ENCODE measurements around the gene RBMY1E. TPM values are rescaled to one million over a fixed set of nuclear protein-coding genes. Genes with fewer than 3 reads are reported as not detected.
"Not testable (repeated sequence)": the region's sequence is repeated elsewhere in the genome, so short reads cannot be mapped to it uniquely, and the experiment has no call there.

RBMY1E gene
- not detected for total RNA-seq

DNA sequence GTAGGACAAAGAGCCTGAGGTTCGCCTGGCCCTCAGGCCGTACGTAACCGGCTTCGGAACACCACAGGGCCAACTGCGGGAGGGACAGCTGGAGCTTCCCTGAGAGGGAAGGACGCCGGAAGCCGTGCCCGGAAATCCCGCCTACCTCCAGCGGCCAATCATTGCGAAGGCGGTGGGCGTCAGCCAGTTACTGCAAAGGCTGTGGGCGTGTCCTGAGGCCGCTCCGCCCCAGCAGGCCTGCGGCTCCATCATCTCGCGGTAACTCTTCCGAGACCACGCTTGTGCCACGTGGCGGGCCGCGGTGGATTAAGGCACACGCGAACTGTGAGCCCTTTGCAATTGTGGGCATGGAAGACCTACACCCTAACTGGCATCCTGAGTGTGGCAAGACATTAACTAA lies at the start of gene RBMY1E:
Gene RBMY1E, minus strand, starts transcription at position 101 of the 400 bp plus-strand sequence. CDS start 1,978 bp downstream, outside the sequence.
- not testable (repeated sequence) for H3K4me1 ChIP-seq; DNase-seq (ENCODE audit: low spot score in 2 of 2); H3K9me3 ChIP-seq; H3K27me3 ChIP-seq; H3K27ac ChIP-seq; H3K4me3 ChIP-seq; H3K36me3 ChIP-seq
- no CpG with 5 or more reads among the region's 29 CpGs for WGBS

DNA sequence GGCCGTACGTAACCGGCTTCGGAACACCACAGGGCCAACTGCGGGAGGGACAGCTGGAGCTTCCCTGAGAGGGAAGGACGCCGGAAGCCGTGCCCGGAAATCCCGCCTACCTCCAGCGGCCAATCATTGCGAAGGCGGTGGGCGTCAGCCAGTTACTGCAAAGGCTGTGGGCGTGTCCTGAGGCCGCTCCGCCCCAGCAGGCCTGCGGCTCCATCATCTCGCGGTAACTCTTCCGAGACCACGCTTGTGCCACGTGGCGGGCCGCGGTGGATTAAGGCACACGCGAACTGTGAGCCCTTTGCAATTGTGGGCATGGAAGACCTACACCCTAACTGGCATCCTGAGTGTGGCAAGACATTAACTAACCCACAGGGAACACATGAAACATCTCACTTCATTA lies 23.4 kb downstream of the RBMY1E start, which contains the start of gene RBMY1D:
Gene RBMY1D, minus strand, starts transcription at position 101 of the 400 bp plus-strand sequence. CDS start 2,013 bp downstream, outside the sequence.
- H3K4me1 ChIP-seq, H3K9me3 ChIP-seq: not testable (repeated sequence)
- no CpG with 5 or more reads among the region's 28 CpGs for WGBS

DNA sequence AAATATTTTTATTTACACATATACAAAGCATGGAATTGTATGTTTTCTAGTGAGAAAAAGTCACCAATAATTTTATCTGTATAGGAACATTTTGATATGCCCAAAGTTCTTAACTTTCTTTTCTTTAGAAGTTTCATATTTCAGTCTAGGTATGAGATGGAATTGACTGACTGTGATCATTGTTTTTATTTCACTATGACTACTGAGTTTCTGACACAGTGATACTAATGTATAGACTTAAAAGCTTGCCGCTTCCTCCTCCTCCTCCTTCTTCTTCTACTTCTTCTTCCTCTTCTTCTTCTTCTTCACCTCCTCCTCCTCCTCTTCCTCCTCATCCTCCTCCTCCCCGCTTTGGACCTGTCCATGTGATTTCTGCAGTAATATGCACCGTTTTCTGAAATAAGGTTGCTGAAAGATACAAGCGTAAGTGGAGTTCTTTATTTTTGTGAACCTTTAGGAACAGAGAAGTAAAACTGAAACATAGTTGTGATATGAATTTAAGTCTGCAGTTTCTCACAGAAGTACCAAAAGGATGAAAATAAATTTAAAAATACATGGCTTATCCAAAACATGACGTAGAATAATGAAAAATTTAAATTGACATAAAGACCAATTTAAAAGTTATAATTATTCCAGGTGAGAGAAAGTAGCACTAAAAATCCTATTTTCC lies 48.3 kb downstream of the RBMY1E start:
- H3K4me3 ChIP-seq; DNase-seq (ENCODE audit: low spot score in 2 of 2); H3K27ac ChIP-seq; H3K9me3 ChIP-seq; H3K36me3 ChIP-seq; H3K27me3 ChIP-seq; H3K4me1 ChIP-seq: not testable (repeated sequence)
- no CpG with 5 or more reads among the region's 5 CpGs for WGBS

More for the DNA sequence above, 23.4 kb downstream of the RBMY1E start, which contains the start of gene RBMY1D:
- DNase-seq (ENCODE audit: low spot score in 2 of 2); H3K27me3 ChIP-seq; H3K36me3 ChIP-seq; H3K27ac ChIP-seq; H3K4me3 ChIP-seq: not testable (repeated sequence)

Other genes with a start within 250 kb of the RBMY1E start
- gene RBMY1D, start 23.5 kb downstream of the RBMY1E start, total RNA-seq: not detected